Daoy (cell line): ENCODE data around the gene PLEKHA8. TPM values are rescaled to one million over a fixed set of nuclear protein-coding genes. Genes with fewer than 3 reads are reported as not detected.
"Not testable (repeated sequence)": the region's sequence is repeated elsewhere in the genome, so short reads cannot be mapped to it uniquely, and the experiment has no call there.

Experiments
- DNase-seq: peaks from one replicate; pipeline ENCODE4 v3.0.0-alpha.2; 2015; ENCODE audit warnings: low read depth
- total RNA-seq: library from RNA; depleted of rRNA; stranded (reverse); fragments of >200 nt; shearing (Covaris generic); gene quantifications from 2 replicates; pipeline ENCODE4 v1.2.3, GENCODE V29; 2014

The PLEKHA8 gene
- total RNA-seq, 1 experiment from 2014 or later: 21.0 TPM

DNA sequence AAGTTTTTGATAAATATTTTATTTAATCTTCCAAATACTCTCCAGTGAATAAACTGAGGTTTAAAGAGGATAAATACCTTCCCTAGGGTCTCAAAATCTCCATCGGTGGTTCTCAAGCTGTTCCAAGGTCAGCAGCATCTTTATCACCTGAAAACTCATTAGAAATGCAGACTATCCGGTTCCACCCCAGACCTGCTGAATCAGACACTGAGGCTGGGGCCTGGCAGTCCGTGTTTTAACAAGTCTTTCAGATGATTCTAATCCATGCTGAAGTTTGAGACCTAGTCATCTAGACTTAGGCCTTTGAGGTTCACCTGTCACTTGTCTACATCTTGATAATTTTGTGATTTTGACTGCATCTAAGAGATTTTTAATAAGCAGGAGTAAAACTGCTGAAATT, 37.5 kb downstream of the PLEKHA8 start:
- no peak for DNase-seq

DNA sequence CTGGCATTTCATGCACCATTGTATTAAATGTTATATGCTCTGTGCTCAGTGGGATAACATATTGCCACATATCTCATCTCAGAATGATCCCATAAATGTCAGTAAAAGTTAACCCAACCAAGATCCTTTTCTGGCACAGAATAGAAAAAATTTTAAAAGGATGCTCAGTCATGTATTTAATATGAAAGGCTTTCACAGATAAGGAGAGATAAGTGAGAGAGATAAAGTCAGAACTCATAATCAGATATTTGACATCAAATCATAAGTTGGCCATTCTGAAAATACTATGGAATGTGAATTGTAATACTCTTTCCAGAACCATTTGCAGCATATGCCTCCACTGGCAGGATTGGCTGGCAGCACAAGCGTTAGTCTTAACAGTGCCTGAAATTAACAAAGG, 38.5 kb downstream of the PLEKHA8 start:
- no peak for DNase-seq

DNA sequence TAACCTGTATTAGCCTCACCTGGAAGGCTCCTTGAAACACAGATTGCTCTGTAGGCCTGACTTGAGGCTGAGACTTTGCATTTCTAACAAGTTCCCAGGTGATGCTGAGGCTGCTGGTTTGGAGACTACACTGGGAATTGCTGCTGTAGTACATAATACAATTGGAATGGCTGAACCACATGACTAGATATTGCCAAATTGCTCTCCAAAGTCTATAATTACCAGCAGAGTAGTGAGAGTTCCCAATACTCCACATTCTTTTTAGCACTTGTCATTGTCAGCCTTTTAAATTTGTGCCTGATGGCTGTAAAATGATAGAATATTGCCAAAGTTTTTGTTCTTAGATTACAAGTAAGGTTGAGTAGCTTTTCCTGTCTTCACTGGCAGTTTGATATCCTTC, 39.9 kb downstream of the PLEKHA8 start:
- DNase-seq: no peak

DNA sequence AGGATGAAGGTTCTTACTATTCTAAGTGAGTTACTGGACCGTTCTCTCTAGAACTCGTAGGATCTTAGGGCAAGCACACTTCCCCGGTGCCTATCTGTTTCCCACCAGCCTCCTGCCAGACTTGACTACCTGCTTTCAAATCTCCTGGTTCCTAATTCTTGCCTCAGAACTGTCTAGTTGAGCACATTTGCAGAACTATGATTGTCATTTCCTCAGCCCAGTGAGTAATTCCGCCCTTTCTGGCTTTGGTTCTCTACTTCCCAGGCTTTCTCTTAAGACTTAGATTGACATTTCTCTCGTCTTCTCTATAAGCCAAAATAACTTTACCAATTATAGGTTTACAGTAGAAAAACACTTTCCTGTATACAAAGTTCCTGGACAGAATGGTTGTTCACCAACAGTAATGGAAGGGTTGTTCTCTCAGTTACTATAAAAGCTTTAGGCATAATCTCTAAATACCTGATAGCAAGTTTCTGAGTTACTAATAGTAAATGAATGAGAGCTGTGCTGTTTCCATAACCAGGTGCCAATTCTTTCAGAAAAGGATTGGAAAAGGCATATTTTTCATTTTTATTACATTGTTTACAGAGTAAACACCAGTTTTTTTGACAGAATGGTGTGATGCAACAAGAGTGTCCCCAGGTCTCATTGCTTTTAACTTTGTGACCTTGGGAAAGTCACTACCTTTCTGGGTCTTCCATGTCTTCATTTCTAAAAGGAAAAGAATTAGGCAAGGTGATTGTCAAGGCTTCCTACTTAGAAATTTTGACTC, 41.1 kb downstream of the PLEKHA8 start:
- no peak for DNase-seq

DNA sequence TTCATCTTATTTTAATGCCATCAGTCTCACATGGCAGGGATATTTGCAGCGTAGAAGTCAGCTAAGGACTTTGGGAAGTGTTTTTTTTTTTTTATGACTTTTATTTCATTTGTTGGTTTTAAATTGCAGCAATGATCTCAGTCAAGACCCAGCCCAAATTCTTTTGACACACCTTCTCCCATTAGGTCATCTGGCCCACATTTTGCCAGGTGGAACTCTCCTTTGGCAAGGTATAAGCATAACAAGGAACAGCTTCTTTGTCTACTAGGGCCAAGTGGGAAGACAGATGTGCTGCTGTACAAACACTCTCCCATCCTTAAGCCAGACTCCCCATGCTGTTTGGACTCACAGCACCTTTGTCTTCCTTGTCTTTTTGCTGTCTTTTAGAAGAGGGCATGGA, 41.8 kb downstream of the PLEKHA8 start:
- DNase-seq: no peak

DNA sequence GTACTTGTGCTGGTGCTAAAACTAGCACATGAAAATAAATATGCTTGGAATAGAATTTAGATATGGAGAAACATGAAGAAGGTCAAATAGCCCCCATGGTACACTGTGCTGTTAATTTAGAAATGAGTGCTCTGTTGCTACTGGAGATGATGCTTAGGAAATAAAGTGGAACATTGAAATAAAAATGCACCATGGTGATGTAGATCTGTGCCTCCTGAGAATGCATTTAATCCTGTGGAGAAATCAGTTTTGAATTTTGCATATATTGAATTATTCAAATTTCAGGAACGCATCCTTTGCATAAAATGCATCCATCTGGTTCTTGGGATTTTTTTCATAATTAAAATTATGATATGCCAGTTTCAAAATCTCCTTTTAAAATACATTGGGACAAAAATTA, 44.5 kb downstream of the PLEKHA8 start:
- no peak for DNase-seq

DNA sequence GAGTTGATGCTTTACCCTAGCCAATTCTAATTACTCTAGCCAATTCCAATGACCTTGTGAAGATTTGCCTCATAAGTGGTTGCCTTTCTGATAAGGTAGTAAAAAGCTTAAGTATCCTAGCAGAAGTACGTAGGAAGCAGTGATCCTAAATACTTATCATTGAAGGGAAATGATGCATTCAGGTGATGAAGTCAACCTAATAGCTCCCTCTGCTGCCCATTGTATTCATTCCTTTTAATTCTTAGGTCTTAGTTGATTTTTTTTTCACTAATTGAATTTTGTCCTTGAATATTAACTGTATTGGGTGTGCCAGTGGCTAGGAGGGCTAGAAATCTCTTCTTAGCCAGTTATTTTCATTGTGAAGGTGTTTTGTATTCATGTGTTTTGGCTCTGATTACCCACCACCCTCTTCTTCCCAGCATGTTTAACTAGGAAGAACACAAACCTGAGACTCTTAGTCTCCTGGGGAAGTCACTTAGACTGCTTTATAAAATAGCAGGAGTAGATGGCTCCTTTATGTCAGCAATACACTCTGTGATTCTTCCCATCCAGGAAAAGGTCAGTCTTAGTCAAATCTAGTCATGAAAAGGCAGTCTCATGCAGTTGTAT, 46.3 kb downstream of the PLEKHA8 start:
- peak; percentile 50 for DNase-seq

DNA sequence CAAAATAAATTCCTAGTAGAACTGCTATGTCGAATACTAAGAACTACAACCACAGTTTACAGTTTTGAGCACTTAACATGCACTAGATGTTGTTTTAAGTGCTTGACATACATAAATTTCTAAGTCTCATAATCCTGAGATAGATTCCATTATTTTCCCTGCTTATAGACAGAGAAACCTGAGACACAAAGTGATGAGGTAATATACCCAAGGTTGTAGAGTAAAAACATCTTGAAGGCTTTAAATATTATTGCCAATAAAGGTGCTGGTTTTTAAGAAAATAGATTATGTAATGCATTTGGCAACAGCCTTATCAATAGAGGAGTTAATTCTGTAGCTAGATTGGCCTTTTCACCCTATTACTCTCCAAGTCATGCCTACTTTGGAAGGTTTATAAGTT, 48.2 kb downstream of the PLEKHA8 start:
- DNase-seq: no peak

DNA sequence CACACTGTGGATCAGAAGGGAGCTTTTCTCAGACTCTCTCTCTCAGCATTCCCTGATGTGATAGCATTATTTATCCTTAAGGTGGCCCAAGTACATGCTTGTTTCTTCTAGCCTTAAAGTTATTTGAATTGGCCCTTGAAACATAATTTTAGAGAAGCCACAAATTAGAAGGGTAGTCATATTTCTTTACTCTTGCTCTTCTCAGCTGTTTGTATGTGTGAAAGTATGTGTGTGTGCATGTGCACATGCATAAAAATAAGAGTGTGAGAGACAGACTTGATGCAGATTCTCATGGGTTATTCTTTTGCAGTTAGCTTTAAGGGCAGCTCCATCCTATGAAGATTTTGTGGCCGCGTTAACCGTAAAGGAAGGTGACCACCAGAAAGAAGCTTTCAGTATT, 50.1 kb downstream of the PLEKHA8 start:
- DNase-seq: no peak

DNA sequence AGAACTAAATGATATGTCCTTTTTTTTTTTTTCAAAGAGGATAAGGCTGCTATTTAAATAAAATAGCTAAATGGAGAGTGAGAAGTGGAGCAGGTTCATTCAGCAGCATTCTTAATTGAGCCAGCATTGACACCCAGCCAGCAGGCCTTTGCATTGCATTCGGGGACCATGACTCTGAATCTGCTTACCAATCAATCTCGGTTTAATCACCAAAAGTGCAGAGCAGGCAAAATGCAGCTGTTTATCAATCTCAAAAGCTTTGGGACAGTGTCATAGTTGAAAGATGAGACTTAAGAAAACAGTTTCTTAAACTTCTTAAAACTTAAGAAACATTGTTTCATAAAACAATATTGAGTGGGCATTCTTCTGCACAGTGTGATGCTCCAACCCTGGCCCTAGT, 51.7 kb downstream of the PLEKHA8 start:
- DNase-seq: no peak

DNA sequence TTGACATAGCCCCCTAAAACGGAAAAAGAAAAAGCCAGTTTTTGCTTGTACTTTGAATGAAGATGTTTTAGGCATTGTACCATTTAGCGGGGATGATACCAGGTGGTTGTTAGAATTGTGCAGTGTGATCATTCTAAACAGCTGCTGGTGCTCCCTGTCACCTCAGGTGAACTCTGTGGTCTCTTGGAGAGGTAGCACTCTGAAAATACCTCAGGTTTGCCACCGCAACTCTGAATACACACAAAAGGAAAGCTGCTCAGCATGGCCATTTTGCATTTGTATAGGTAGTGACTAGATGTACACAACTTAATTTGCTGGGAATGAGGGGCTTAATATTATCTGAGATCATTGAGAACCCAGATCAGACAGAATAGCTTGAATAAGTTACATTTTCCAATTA, 52.6 kb downstream of the PLEKHA8 start:
- no peak for DNase-seq

DNA sequence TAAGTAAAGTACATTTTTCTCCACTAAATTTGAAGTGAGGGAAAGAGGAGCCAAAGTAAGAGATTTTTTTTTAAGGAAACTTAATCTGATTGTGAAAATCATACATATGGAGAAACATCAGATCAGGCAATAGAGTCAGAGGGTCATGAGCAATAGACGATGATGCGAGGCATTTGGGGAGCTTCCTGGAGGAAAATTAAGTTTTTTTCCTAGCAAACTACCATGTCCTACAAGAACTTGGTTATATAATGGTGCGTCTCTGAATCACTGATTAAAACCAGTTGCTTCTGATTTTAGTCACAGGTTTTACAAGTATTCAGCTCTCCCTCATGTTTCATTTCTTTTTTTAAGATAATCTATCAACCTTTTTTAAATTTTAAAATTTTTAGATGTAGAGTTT, 54.5 kb downstream of the PLEKHA8 start:
- no peak for DNase-seq

DNA sequence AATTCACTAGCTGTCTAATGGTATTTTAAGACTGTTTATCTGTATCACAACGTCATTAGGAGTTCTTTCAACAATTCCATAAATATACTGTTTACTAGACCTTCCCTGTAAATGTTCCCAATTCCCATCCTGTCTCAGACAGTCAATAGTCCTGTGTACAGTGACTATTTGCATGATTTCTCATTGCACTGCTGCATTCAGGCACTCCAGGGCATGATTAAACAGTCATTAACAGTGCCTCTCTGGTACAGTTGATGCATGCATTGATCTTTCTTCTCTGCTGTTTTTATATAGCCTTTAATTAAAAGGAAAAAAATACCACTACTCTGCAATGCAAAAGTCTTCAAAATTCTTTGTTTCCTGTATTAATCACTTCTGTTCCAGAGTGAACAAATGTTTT, 55.1 kb downstream of the PLEKHA8 start:
- DNase-seq: no peak

DNA sequence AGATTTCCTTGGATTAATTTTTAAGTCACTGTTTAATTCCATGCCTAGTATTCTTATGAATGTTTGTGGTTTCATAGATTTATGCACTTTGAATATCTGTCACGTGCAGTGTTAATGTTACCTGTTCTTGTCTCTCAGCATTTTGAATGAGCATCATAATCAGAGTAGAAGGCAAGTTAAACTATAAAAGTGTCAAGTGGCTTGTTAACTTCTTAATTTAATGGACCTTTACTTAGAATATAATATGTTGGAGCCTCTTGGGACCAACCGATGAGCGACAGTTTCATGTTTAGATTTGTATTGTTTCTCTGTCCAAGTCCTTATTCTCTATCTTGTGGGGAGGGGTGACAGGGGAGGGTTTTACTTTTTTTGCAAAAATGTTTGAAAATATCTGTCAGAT, 56.0 kb downstream of the PLEKHA8 start:
- DNase-seq: no peak

DNA sequence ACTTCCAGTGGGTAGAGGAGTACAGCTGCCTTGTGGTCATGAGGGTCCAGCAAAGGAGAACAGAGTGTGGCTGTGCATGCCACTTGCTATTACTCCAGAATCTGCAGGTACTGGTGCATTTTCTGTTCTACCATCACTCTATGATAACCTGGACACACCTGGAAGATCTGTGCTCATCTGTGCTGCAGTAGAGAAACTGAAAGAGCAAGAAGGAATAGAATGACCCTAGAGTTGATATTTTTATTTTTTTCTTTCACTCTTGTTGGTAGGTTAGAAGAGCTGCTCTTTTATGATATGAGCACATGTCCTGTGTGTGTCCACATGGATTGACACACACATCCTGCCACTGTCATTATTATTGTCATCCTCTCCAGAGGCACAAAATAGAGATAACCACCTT, 58.3 kb downstream of the PLEKHA8 start:
- DNase-seq: no peak

DNA sequence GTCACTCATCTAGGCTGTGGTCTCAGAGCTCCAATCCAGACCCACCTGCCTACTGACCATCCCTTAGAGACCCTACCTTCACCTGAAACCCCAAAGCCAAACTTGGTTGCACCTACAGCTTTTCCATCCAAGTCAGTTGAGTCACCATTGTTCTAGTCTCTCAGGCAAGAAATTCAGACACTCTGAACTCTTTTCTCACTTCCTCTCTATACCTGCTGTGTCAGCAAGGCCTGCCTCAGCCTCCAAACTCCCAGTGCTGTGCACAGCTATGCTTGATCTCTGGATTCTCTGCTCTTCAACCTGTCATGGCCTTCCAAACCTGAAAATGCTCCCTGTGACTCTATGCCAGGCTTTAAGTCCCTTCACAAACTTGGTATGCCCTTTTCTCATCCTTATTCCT, 59.2 kb downstream of the PLEKHA8 start:
- DNase-seq: no peak

DNA sequence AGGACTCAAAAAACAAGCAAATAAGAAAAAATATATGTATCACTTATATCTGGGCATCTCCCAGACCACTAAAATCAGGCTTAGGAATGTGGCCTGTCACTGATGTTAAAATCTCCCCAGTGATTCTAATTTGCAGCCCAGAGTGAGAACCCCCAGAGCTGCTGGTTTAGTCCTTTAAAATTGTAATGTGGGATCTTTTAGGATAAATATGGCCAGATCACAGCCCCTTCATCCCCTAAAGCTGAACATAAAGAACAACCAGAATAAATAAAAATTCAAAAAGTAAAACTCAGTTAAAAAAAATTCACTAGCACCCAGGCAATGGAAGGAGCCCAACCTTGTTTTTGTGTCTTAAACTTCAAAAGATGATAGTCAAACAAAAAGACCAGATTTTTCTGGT, 60.1 kb downstream of the PLEKHA8 start:
- DNase-seq: no peak

DNA sequence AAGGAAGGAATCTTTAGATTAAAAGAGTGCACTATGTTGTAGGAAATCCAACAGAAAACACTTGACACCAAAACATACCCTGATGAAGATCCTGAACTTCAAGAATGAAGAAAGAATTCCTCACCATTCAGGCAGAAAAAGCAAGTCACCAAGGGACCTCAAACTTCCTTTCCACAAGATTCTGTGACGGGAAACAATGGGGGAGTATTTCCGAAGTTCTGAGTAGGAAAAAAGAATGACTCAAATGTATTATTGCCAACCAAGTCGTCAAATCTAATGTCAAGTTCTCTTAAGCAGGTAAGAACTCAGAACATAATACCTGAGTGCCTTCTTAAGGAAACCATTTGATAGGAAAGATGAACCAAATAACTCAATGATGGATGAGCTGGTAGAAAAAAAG, 61.9 kb downstream of the PLEKHA8 start:
- no peak for DNase-seq

DNA sequence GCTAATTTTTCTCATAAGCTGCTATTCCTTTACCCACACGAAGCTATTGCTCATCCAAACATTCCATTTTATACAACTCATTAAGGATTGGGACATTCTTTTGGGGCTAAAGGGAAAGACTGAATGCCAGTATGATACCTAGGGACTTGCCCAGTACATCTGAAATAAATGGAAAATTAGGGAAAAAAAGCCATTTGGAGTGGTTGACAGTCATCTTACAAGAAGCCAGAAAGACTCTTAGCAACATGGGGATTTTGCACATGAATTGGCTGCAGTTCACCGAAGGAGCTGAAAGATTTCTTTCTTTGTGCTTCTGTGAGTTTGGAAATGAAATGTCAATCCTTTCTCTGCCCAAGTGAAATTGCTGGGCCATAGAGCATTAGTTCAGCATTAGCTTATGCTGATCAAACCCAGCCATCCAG, 63.3 kb downstream of the PLEKHA8 start:
- peak; percentile 76 for DNase-seq

DNA sequence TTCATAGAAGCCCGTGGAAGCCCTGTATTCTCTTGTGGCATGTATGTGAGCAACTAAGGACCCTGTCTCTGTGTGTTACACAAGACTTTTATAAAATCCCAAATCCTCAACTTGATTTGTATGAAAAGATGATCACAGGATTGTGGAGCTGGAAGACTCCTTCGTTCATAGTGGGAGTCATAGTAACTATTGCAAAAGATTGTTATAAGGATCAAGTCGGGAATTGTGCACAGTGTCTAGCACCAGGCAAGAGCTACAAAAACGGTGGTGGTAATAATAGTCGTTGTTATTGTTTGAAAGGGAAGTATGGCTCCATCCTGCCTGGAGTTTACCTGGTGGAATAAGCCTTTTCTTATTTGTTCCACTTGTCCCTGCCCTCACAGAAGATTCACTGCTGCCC, 63.8 kb downstream of the PLEKHA8 start:
- DNase-seq: no peak

DNA sequence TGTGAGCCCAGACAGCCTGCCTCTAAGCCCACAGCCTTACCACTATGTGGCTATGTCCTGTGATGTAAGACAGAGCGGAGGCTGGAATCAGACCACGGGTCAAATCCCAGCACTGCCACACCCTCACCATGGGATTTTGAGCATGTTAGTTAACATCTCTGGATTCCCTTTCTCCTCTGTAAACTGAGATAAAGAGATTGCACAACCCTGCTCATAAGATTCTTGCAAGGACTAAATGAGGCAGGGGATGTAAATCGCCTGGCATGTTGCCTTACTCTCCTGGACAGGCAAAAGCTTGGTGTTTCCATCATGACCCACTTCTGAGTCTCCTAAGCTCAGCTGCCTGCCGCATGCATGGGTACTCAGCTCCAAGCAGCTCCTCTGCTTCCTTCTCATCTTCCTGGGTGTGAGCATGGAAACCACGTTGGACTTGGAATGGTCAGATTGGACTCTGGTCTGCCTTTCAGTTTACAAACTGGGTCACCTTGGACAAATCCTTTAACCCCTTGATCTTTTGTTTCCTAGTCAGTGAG, 65.3 kb downstream of the PLEKHA8 start:
- DNase-seq: no peak

DNA sequence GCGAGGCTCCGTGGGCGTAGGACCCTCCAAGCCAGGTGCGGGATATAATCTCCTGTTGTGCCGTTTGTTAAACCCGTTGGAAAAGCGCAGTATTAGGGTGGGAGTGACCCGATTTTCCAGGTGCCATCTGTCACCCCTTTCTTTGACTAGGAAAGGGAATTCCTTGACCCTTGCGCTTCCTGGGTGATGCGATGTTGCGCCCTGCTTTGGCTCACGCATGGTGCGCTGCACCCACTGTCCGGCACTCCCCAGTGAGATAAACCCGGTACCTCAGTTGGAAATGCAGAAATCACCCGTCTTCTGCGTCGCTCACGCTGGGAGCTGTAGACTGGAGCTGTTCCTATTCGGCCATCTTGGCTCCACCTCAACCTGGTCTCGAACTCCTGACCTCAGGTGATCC, 70.4 kb downstream of the PLEKHA8 start:
- not testable (repeated sequence) for DNase-seq

DNA sequence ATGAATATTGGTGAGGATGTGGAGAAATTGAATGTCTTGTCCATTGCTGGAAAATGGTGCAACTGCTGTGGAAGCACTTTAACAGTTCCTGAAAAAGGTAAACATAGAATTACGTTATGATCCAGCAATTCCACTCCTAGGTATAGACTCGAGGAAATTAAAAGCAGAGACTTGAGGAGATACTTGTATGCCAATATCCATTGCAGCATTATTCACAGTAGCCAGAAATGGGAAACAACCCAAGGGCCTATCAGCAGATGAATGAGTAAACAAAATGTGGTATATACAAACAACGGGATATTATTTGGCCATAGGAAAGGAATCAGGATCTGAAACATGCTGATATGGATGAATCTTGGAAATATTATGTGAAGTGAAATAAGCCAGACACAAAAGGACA, 74.1 kb downstream of the PLEKHA8 start:
- DNase-seq: no peak

DNA sequence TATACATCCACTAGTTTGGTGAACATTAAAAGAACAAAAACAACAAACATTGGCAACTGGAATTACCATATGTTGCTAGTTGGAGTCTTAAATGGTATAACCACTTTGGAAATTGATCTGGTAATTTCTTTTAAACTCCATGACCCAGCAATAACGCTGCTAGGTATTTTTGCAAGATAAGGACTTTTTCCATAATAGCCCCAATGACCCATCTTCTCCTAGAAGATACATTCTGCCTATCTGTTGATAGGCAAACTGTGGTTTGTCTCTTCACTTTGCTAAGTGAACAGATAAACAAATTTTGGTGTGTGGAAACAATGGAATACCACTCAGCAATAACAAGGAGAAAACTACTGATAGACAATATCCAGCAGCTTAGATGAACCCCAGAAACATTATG, 75.9 kb downstream of the PLEKHA8 start:
- no peak for DNase-seq
